DOHH2 (cell line): Measurements from ENCODE around the gene TMEM132D.

Experiments used
- CTCF ChIP-seq: fragments of 200-600 bp; sonication (generic); IDR thresholded peaks from one replicate; pipeline ENCODE4 v1.5.1; 2014; ENCODE audit warnings: antibody characterized with exemption, mild to moderate bottlenecking, low read depth, low read length; ENCODE audit not compliant: poor library complexity, severe bottlenecking
- EZH2phosphoT487 ChIP-seq: fragments of 200-600 bp; sonication (generic); IDR thresholded peaks from 2 replicates; pipeline ENCODE4 v1.6.1; 2017; ENCODE audit warnings: borderline replicate concordance, mild to moderate bottlenecking, antibody characterized with exemption, low read length, moderate library complexity, mixed read lengths

- TF ChIP-seq CTCF (no peak), EZH2phosphoT487 (no peak)
These were observed 345.8 kb downstream of the TMEM132D start for GRCh38 chr12:129558036-129558435.
